Esophagus squamous epithelium (tissue), 5 donors: ENCODE results near the gene ST3GAL2. TPM values are rescaled to one million over a fixed set of nuclear protein-coding genes. Genes with fewer than 3 reads are reported as not detected.
"Not testable (repeated sequence)": the region's sequence is repeated elsewhere in the genome, so short reads cannot be mapped to it uniquely, and the experiment has no call there.

Experiments used
- DNase-seq: peaks from one replicate; lab custom pipeline; 2025; lab: John Stamatoyannopoulos, UW
- H3K27ac ChIP-seq, 4 donors: fragments of 200-600 bp; sonication (generic); one replicate each; pipeline ENCODE4 v1.5.1; 2016 to 2019; ENCODE audit warnings: mild to moderate bottlenecking in 1 of 4
- H3K27me3 ChIP-seq, 4 donors: fragments of 200-600 bp; sonication (generic); 1 replicate in 3 of 4; 2 replicates in 1 of 4; pipeline versions ENCODE4 v1.5.1 to v1.6.0; 2017 to 2021; ENCODE audit warnings: antibody characterized with exemption in 1 of 4
- H3K36me3 ChIP-seq, 3 donors: fragments of 200-600 bp; sonication (generic); one replicate each; pipeline ENCODE4 v1.5.1; 2016 to 2019
- H3K4me1 ChIP-seq, 3 donors: fragments of 200-600 bp; sonication (generic); one replicate each; pipeline ENCODE4 v1.5.1; 2017 to 2019
- H3K4me3 ChIP-seq, 4 donors: fragments of 200-600 bp; sonication (generic); 1 replicate in 3 of 4; 2 replicates in 1 of 4; pipeline ENCODE4 v1.5.1; 2016 to 2019; ENCODE audit warnings: mild to moderate bottlenecking in 2 of 4, moderate library complexity in 1 of 4
- H3K9me3 ChIP-seq, 3 donors: fragments of 200-600 bp; sonication (generic); one replicate each; pipeline ENCODE4 v1.5.1; 2016 to 2019
- POLR2A ChIP-seq, 4 donors: fragments of 450-650 bp; IDR thresholded peaks; one replicate each; pipeline ENCODE4 v1.6.1; 2017; ENCODE audit warnings: antibody characterized with exemption in 4 of 4, mild to moderate bottlenecking in 4 of 4, moderate library complexity in 3 of 4
- WGBS, 2 donors: methylation state at CpG; one replicate each; pipeline ENCODE4 v1.1.5; 2018; 5-methylcytosine and 5-hydroxymethylcytosine counted together
- intact Hi-C: fragments of 100-400 bp; cut with DNase I; formaldehyde crosslinking; loops from one replicate; pipeline ENCODE4 v1.15.0; 2022
- total RNA-seq, 4 donors: library from RNA; depleted of rRNA; stranded (reverse); fragments of >200 nt; gene quantifications; one replicate each; pipeline ENCODE4 v1.1.0, GENCODE V29; 2016
- TF ChIP-seq, protein P1 (sequence below), 6 experiments: fragments of 450-650 bp in 4 of 6; fragments of 200-600 bp in 2 of 6; sonication (generic) in 2 of 6; IDR thresholded peaks; one replicate each; pipeline ENCODE4 v1.5.1; 2016 to 2019; ENCODE audit warnings: antibody characterized with exemption in 6 of 6, mild to moderate bottlenecking in 4 of 6, moderate library complexity in 4 of 6
- donor health status: DM: yes; HTN: yes; CAD: no.

ST3GAL2 gene
- total RNA-seq, 4 donors from 2014 or later = 0.80 to 6.5 (median 3.0) TPM

DNA sequence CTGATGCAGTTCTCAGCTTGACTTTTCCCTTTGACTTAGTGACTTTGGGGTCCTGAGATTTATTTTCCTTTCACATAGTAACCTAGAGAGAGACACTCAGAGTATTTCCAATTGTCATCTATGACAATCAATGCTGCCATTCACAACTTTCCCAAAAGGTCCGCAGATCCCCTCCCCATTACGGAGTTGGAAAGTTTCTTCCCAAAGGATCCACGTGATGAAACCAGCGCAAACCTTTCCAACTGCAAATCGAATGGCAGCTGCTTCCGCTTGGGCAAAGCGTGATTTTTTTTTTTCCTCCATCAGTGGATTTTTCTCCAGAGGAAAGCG lies 15.0 kb upstream of the ST3GAL2 start:
- WGBS, 2 donors = 0% methylated on average over 7 to 8 of the region's 8 CpGs
- intact Hi-C loops = loop anchor here (10.0 kb wide), 1 partner anchor 79 kb away; no protein-coding TSS in a partner anchor
- H3K27ac ChIP-seq = peak overlapping the region in 3 of 4 donors; percentile 96 to 98 (median 97)
- H3K4me3 ChIP-seq = peak overlapping the region; percentile 75 to 98 (median 92)
- no peak for DNase-seq
- H3K27me3 ChIP-seq = peaks cover 0 to 7% (median 0%) of the 10 kb centered on the region in 4 donors
- no peak for TF ChIP-seq POLR2A (IDR thresholded peaks at IDR 0.05)
- TF ChIP-seq, protein P1, sequence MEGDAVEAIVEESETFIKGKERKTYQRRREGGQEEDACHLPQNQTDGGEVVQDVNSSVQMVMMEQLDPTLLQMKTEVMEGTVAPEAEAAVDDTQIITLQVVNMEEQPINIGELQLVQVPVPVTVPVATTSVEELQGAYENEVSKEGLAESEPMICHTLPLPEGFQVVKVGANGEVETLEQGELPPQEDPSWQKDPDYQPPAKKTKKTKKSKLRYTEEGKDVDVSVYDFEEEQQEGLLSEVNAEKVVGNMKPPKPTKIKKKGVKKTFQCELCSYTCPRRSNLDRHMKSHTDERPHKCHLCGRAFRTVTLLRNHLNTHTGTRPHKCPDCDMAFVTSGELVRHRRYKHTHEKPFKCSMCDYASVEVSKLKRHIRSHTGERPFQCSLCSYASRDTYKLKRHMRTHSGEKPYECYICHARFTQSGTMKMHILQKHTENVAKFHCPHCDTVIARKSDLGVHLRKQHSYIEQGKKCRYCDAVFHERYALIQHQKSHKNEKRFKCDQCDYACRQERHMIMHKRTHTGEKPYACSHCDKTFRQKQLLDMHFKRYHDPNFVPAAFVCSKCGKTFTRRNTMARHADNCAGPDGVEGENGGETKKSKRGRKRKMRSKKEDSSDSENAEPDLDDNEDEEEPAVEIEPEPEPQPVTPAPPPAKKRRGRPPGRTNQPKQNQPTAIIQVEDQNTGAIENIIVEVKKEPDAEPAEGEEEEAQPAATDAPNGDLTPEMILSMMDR (IDR thresholded peaks at IDR 0.05) = no peak
- no peaks in the 10 kb centered on the region for H3K36me3 ChIP-seq
- peaks cover 7 to 22% (median 15%) of the 10 kb centered on the region in 3 donors for H3K4me1 ChIP-seq
- H3K9me3 ChIP-seq = no peaks in the 10 kb centered on the region

DNA sequence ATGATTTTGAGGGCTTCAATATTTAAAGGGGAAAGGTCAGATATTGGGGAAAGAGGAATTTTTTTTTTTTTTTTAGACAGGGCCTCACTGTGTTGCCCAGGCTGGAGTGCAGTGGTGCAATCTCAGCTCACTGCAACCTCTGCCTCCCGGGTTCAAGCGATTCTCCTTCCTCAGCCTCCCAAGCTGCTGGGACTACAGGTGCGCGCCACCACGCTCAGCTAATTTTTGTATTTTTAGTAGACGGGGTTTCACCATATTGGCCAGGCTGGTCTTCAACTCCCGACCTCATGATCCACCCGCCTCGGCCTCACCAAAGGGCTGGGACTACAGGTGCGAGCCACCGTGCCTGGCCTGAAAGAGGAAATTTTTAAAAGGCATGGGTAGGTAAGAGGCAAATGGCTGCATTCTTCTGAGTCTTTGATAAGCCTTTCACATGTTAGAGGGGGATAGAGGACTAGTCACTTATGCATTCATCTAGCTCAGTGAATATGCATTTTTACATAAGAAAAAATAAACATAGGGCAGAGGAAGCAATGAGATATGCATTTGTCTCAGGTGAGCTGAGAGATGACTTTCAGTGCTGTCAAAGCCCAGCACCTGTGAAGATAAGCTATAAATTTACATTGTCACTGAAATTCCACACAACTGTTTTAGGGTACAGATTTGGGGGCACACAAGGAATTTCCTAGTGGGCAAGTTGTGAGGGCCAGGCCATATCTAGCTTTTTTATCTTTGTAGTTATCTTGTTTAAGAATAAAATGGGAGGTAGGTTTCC lies 14.4 kb upstream of the ST3GAL2 start:
- H3K36me3 ChIP-seq = no peaks in the 10 kb centered on the region
- H3K9me3 ChIP-seq = no peaks in the 10 kb centered on the region
- H3K4me3 ChIP-seq = peak overlapping the region; percentile 75 to 98 (median 92)
- H3K27ac ChIP-seq = peak overlapping the region in 3 of 4 donors; percentile 96 to 98 (median 97)
- WGBS, 2 donors = 93 to 98% methylated on average over 10 to 11 of the region's 11 CpGs
- peaks cover 7 to 22% (median 15%) of the 10 kb centered on the region in 3 donors for H3K4me1 ChIP-seq
- peaks cover 0 to 7% (median 0%) of the 10 kb centered on the region in 4 donors for H3K27me3 ChIP-seq
- DNase-seq = no peak
- intact Hi-C loops = loop anchor here (10.0 kb wide), 1 partner anchor 79 kb away; no protein-coding TSS in a partner anchor
- TF ChIP-seq, protein P1 (IDR thresholded peaks at IDR 0.05) = no peak
- no peak for TF ChIP-seq POLR2A (IDR thresholded peaks at IDR 0.05)

DNA sequence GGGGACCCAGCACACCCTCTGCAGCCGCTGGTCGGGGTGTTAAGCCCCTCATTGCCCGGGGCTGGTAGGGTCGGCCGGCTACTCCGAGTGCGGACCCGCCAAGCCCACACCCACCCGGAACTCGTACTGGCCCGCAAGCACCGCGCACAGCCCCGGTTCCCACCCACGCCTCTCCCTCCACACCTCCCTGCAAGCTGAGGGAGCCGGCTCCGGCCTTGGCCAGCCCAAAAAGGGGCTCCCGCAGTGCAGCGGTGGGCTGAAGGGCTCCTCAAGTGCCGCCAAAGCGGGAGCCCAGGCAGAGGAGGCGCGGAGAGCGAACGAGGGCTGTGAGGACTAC lies 12.1 kb upstream of the ST3GAL2 start:
- not testable (repeated sequence) for H3K27me3 ChIP-seq, H3K27ac ChIP-seq, H3K9me3 ChIP-seq, H3K36me3 ChIP-seq, DNase-seq
- H3K4me1 ChIP-seq = peaks cover 7 to 20% (median 14%) of the 10 kb centered on the region in 3 donors
- H3K4me3 ChIP-seq = peak overlapping the region in 2 of 4 donors; percentile 20 to 22
- WGBS, 2 donors = 67 to 79% methylated on average over 4 to 6 of the region's 25 CpGs
- intact Hi-C loops = loop anchor here (10.0 kb wide), 1 partner anchor 76 kb away; no protein-coding TSS in a partner anchor

DNA sequence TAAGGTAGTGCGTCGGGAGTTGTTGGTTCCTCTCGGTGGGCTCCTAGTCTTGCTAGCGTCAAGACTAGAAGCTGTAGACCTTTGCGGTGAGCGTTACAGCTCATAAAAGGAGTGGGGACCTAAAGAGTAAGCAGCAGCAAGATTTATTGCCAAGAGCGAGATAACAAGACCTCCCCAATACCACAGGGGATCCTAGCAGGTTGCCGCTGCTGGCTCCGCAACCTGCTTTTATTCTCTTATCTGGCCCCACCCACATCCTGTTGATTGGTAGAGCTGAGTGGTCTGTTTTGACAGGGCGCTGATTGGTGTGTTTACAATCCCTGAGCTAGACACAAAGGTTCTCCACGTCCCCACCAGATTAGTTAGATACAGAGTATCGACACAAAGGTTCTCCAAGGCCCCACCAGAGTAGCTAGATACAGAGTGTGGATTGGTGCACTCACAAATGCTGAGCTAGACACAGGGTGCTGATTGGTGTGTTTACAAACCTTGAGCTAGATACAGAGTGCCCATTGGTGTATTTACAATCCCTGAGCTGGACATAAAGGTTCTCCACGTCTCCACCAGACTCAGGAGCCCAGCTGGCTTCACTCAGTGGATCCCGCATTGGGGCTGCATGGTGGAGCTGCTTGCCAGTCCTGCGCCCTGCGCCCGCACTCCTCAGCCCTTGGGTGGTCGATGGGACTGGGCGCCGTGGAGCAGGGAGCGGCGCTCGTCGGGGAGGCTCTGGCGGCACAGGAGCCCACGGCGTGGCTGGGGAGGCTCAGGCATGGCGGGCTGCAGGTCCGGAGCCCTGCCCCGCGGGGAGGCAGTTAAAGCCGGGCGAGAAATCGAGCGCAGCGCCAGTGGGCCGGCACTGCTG lies 11.5 kb upstream of the ST3GAL2 start:
- H3K4me1 ChIP-seq = peaks cover 7 to 14% (median 8%) of the 10 kb centered on the region in 3 donors
- intact Hi-C loops = loop anchor here (10.0 kb wide), 1 partner anchor 76 kb away; no protein-coding TSS in a partner anchor
- H3K27ac ChIP-seq, H3K36me3 ChIP-seq, H3K9me3 ChIP-seq, H3K27me3 ChIP-seq, DNase-seq: not testable (repeated sequence)
- 88 to 95% methylated on average over 8 to 12 of the region's 37 CpGs for WGBS, 2 donors
- peak overlapping the region in 2 of 4 donors; percentile 20 to 22 for H3K4me3 ChIP-seq

DNA sequence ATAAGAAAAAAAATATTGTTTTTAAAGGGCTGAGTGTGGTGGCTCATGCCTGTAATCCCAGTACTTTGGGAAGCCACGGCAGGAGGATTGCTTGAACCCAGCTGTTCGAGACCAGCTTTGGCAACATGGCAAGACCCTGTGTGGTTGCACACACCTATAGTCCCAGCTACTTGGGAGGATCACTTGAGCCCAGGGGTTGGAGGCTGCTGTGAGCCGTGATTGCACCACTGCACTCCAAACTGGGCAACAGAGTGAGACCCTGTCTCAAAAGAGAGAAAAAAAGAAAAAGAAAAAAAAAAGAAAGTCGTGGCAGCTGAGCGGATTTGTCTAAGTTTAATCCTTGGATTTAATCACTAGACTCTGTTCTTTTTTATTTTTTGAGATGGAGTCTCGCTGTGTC lies 9.2 kb upstream of the ST3GAL2 start:
- no peak overlapping the region for H3K27ac ChIP-seq
- no peaks in the 10 kb centered on the region for H3K36me3 ChIP-seq
- TF ChIP-seq, protein P1 (IDR thresholded peaks at IDR 0.05) = no peak
- TF ChIP-seq POLR2A (IDR thresholded peaks at IDR 0.05) = no peak
- no peak for DNase-seq
- H3K4me1 ChIP-seq = peaks cover 0 to under 1% (median 0%) of the 10 kb centered on the region in 3 donors
- no peak overlapping the region for H3K4me3 ChIP-seq
- WGBS, 2 donors = 74 to 80% methylated on average over 6 of the region's 6 CpGs
- peaks cover 0 to 7% (median 0%) of the 10 kb centered on the region in 4 donors for H3K27me3 ChIP-seq
- intact Hi-C loops = no loop called here
- no peaks in the 10 kb centered on the region for H3K9me3 ChIP-seq
